HG03558 (cell line): Measurements from ENCODE around the gene ASXL1.
"Not testable (repeated sequence)": the region's sequence is repeated elsewhere in the genome, so short reads cannot be mapped to it uniquely, and the experiment has no call there.

Experiments used
- ATAC-seq: cut with Tn5 transposase; IDR thresholded peaks from one replicate; pipeline ENCODE4 v1.9.1; 2021; ENCODE audit warnings: moderate number of reproducible peaks; ENCODE audit not compliant: unreplicated experiment; ENCODE audit errors: extremely low read depth

Gene ASXL1

DNA sequence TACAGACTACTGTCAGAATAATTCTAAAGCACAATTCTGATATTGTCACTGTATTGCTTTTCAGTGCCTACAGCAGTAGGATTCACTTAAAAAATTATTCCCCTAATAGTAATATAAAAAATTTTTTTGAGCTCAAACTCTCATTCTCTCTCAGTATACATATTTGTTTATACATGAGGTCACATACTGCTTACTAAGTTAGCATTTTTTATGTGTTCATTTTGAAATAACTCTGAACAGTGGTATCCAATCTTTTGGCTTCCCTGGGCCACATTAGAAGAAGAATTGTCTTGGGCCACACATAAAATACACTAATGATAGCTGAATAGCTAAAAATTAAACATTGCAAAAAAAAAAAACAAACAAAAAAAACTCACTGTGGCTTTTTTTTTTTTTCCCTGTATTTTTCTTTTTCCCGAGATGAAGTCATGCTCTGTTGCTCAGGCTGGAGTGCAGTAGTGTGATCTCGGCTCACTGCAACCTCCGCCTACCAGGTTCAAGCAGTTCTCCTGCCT is 38.6 kb downstream of the ASXL1 start:
- no peak for ATAC-seq

- ATAC-seq, result no peak
Observed at GRCh38 chr20:32397567-32398084, 39.5 kb downstream of the ASXL1 start.

DNA sequence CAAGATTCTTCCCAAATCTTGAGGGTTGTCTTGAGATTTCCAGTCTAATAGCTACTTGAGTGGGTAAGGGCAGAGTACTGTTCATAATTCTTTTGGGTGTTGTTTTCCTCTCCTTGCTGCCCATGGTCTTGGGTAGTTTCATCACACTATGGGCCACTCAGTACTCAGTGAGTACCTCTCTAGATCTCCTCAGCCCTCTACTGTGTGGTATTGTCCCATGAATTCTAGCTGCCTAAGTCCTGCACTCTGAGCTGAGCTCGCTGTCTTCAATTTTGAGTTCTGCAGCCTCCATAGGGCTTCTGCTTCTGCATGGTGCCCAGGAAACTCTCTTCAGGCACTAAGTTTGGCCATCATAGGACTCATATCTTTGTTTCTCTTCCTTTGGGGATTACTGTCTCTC is 42.3 kb downstream of the ASXL1 start:
- no peak for ATAC-seq

DNA sequence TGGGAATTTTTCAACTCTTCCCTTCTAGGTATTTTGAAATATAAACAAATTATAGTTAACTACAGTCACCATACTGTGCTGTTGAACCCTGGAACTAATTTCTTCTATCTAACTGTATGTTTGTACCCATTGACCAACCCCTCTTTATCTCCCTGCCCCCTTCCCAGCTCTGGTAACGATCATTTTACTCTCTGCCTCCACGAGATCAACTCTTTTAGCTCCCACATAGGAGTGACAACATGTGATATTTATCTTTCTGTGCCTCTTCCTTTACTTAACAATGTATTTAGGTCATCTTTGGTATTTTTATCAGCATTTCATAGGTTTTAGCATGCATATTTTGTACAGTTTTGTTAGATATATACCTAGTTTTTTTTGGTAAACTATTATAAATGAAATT is 45.9 kb downstream of the ASXL1 start:
- no peak for ATAC-seq

GRCh38 chr20:32406701-32407100 is 48.6 kb downstream of the ASXL1 start:
- no peak for ATAC-seq

DNA sequence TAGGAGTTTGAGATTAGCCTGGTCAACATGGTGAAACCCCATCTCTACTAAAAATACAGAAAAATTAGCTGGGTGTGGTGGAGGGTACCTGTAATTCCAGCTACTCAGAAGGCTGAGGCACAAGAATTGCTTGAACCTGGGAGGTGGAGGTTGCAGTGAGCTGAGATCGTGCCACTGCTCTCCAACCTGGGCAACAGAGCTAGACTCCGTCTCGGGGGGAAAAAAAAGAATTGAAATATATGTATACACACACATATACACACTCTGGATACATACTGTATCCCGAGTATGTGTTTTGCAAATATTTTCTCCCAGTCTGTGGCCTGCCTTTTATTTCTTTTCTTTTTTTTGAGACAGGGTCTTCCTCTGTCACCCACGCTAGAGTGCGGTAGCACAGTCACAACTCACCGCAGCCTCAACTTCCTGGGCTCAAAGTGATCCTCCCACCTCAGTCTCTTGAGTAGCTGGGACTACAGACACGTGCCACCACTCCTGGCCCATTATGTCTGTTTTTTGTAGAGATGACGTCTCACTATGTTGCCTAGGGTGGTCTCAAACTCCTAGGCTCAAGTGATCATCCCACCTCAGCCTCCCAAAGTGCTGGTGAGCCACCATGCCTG is 49.1 kb downstream of the ASXL1 start:
- not testable (repeated sequence) for ATAC-seq

- ATAC-seq, result no peak
Observed at GRCh38 chr20:32411955-32412706, 54.0 kb downstream of the ASXL1 start.

DNA sequence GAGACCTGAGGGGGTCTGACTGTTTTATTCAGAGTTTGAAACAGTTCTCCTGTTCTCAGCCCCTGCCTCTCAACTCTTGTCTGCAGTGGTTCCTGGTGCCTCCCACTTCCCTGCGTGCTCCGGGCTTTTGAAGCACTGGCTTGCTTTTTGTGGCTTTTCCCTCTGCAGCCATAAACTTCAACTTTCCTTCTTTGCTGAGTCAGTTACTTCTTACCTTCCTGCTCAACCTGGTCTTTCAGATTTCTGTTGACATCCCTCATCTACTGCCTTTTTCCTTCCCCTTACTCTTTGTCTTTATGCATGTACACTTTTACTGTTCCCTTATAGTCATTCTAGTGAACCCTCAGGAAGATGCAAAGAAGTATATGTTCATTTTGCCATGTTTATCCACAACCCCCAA is 57.4 kb downstream of the ASXL1 start:
- no peak for ATAC-seq

GRCh38 chr20:32416206-32416605 is 58.1 kb downstream of the ASXL1 start:
- no peak for ATAC-seq

DNA sequence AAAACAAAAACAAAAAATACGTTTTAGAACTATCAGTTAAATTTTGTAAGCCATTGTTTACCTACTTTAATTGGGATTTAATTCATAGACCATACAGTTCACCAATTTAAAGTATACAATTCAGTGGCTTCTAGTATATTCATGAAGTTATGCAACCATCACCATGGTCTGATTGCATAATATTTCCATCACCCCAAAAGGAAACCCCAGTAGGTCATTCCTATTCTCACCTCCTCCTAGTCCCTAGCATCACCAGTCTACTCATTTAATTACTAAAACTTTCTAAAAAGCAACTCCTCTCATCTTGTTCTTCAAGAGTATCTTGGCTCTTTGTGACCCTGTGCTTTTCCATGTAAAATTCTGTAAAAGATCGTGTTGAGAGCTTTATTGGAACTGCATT is 60.2 kb downstream of the ASXL1 start:
- ATAC-seq, result no peak

- no peak for ATAC-seq
Observed at GRCh38 chr20:32421290-32421689, 63.2 kb downstream of the ASXL1 start.

- no peak for ATAC-seq
Observed at GRCh38 chr20:32427996-32428395, 69.9 kb downstream of the ASXL1 start.

DNA sequence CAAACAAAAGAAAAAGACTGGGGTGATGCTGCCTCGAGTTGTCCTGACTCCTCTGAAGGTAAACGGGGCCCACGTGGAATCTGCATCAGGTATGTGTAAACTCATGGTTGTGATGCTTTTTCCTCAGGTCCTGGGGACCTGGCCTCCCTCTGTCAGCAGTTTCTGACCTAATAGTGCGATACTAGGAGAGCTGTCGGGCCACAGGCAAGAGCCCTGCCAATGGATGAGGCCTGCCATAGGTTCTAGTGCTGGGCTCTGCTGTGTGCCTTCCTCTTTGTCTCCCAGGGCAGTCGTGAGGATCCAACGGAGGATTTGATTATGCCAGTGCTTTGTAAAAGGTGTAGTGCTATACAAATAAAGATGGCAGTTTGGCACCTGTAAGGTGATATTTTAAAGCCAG is 71.2 kb downstream of the ASXL1 start:
- no peak for ATAC-seq

DNA sequence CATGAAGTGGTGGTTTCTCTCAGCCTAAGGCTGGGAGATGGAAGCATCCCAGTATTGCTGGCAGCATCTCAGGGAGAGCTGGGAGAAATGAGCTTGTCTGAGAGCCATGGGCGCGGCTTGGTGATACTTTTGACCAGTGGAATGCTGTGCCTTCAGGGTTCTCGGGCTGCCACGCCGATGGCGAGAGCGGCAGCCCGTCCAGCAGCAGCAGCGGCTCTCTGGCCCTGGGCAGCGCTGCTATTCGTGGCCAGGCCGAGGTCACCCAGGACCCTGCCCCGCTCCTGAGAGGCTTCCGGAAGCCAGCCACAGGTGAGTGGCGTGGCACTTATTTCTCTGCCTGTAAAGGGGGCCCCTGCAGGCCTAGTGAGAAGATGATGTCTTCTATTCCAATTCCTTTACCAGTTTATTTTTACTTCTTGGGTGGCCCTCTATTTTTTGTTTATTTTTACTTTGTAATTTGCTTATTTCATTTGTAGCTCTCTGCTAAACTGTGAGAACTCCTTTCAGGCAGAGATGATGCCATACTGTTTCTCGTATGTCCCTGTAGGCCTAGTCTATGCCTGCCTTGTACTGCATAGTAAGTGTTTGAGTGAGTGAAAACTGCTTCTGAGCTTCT is 71.7 kb downstream of the ASXL1 start:
- ATAC-seq, result no peak

DNA sequence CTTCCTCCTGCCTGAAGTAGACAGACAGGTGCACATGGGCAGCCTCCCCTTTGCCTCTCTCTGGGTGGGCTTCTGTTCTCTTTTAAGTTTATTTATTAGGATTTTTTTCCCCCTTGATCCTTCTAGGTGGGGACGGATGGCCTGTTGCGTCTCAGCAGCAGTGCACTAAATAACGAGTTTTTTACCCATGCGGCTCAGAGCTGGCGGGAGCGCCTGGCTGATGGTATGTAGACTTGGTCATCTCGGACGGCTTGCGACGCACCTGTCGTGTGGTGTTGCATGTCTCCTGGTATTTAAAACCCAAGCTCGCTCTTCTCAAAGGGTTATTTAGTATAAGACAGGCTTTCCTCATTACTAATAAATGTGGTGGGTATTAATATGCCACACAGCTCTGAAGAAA is 73.3 kb downstream of the ASXL1 start:
- no peak for ATAC-seq

GRCh38 chr20:32432277-32432676 is 74.1 kb downstream of the ASXL1 start:
- no peak for ATAC-seq

DNA sequence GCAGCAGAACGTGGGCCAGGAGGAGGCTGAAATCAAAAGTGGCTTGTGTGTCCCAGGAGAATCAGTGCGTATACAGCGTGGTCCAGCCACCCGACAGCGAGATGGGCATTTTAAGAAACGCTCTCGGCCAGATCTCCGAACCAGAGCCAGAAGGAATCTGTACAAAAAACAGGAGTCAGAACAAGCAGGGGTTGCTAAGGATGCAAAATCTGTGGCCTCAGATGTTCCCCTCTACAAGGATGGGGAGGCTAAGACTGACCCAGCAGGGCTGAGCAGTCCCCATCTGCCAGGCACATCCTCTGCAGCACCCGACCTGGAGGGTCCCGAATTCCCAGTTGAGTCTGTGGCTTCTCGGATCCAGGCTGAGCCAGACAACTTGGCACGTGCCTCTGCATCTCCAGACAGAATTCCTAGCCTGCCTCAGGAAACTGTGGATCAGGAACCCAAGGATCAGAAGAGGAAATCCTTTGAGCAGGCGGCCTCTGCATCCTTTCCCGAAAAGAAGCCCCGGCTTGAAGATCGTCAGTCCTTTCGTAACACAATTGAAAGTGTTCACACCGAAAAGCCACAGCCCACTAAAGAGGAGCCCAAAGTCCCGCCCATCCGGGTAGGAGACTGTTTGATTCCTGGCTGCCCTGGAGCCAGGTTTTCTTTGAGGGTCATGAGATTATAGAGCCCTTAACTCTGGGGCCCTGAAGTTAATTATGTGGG is 75.3 kb downstream of the ASXL1 start:
- no peak for ATAC-seq

- ATAC-seq, result no peak
Observed at GRCh38 chr20:32434434-32434833, 76.3 kb downstream of the ASXL1 start.

DNA sequence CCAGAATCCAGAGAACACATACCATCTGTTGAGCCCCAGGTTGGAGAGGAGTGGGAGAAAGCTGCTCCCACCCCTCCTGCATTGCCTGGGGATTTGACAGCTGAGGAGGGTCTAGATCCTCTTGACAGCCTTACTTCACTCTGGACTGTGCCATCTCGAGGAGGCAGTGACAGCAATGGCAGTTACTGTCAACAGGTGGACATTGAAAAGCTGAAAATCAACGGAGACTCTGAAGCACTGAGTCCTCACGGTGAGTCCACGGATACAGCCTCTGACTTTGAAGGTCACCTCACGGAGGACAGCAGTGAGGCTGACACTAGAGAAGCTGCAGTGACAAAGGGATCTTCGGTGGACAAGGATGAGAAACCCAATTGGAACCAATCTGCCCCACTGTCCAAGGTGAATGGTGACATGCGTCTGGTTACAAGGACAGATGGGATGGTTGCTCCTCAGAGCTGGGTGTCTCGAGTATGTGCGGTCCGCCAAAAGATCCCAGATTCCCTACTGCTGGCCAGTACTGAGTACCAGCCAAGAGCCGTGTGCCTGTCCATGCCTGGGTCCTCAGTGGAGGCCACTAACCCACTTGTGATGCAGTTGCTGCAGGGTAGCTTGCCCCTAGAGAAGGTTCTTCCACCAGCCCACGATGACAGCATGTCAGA is 77.4 kb downstream of the ASXL1 start:
- no peak for ATAC-seq
